HEK293 (cell line): ENCODE data around the gene PRPH.
"Not testable (repeated sequence)": the region's sequence is repeated elsewhere in the genome, so short reads cannot be mapped to it uniquely, and the experiment has no call there.

ENCODE experiments used
- CTCF ChIA-PET: fragments of 350-600 bp; formaldehyde crosslinking; extraction: SDS; loops from one replicate; lab custom pipeline; 2021; ENCODE audit warnings: antibody characterized with exemption; lab: Yijun Ruan, JAX
- POLR2A ChIA-PET: fragments of 300-600 bp; formaldehyde crosslinking; extraction: SDS; loops from one replicate; lab custom pipeline; 2020; ENCODE audit warnings: antibody characterized with exemption, inconsistent platforms; lab: Yijun Ruan, JAX
- H3K27ac ChIP-seq: fragments of 200-500 bp; sonication (Bioruptor generic); 2 replicates; pipeline ENCODE4 v1.5.1; 2014; ENCODE audit warnings: low read depth, low read length, control low read depth, inconsistent platforms; ENCODE audit errors: extremely low read depth
- H3K36me3 ChIP-seq, 2 experiments: fragments of 200-500 bp in 1 of 2; sonication (Bioruptor generic) in 1 of 2; 1 replicate in 1 of 2; 2 replicates in 1 of 2; pipeline ENCODE4 v1.5.1; 2014 to 2017; ENCODE audit warnings: inconsistent platforms in 2 of 2, low read length in 2 of 2; ENCODE audit not compliant: control insufficient read depth in 2 of 2, insufficient read depth in 1 of 2
- H3K4me1 ChIP-seq: fragments of 200-500 bp; sonication (Bioruptor generic); 2 replicates; pipeline ENCODE4 v1.5.1; 2014; ENCODE audit warnings: mild to moderate bottlenecking, low read length, inconsistent platforms; ENCODE audit not compliant: control insufficient read depth, insufficient read depth
- H3K4me3 ChIP-seq: 2 replicates; pipeline ENCODE4 v1.5.1; 2011; ENCODE audit warnings: low read depth, mild to moderate bottlenecking, control low read depth, low read length, moderate library complexity
- H3K9me3 ChIP-seq: fragments of 200-500 bp; sonication (Bioruptor generic); 2 replicates; pipeline ENCODE4 v1.5.1; 2014; ENCODE audit warnings: low read depth, low read length, inconsistent platforms; ENCODE audit not compliant: control insufficient read depth, insufficient read depth
- GFI1B ChIP-seq: fragments of 450-650 bp; formaldehyde crosslinking; IDR thresholded peaks from 2 replicates; pipeline ENCODE4 v1.5.1; 2016; ENCODE audit warnings: missing biosample characterization, missing genetic modification characterization
- PRDM1 ChIP-seq: fragments of 450-650 bp; formaldehyde crosslinking; IDR thresholded peaks from 2 replicates; pipeline ENCODE4; 2016; ENCODE audit warnings: missing biosample characterization, missing genetic modification characterization
- ZBTB8A ChIP-seq: fragments of 450-650 bp; formaldehyde crosslinking; IDR thresholded peaks from 2 replicates; pipeline ENCODE4 v1.5.1; 2016; ENCODE audit warnings: missing biosample characterization, missing genetic modification characterization
- ZNF292 ChIP-seq: fragments of 450-650 bp; formaldehyde crosslinking; IDR thresholded peaks from 2 replicates; pipeline ENCODE4 v1.5.1; 2016; ENCODE audit warnings: low read depth, missing biosample characterization, missing genetic modification characterization, borderline replicate concordance
- ZNF366 ChIP-seq: fragments of 450-650 bp; formaldehyde crosslinking; conservative IDR thresholded peaks from 2 replicates; pipeline ENCODE4 v1.5.1; 2016; ENCODE audit warnings: missing biosample characterization, missing genetic modification characterization
- ZNF433 ChIP-seq: fragments of 450-650 bp; formaldehyde crosslinking; IDR thresholded peaks from 2 replicates; pipeline ENCODE4 v1.5.1; 2016; ENCODE audit warnings: missing biosample characterization, missing genetic modification characterization, low read depth
- ZNF558 ChIP-seq: fragments of 450-650 bp; formaldehyde crosslinking; IDR thresholded peaks from 2 replicates; pipeline ENCODE4 v1.5.1; 2016; ENCODE audit warnings: missing biosample characterization, missing genetic modification characterization
- ZNF596 ChIP-seq: fragments of 450-650 bp; IDR thresholded peaks from 2 replicates; pipeline ENCODE4 v1.5.0; 2018; ENCODE audit warnings: missing biosample characterization, mild to moderate bottlenecking, missing genetic modification characterization, moderate library complexity
- ZNF664 ChIP-seq: fragments of 450-650 bp; formaldehyde crosslinking; IDR thresholded peaks from 2 replicates; pipeline ENCODE4 v1.5.1; 2016; ENCODE audit warnings: missing biosample characterization, missing genetic modification characterization
- ZNF791 ChIP-seq: fragments of 450-650 bp; formaldehyde crosslinking; IDR thresholded peaks from 2 replicates; pipeline ENCODE4 v1.5.1; 2016; ENCODE audit warnings: missing biosample characterization, missing genetic modification characterization
- ZXDB ChIP-seq: fragments of 450-650 bp; formaldehyde crosslinking; IDR thresholded peaks from 2 replicates; pipeline ENCODE4 v1.5.1; 2016; ENCODE audit warnings: missing biosample characterization, missing genetic modification characterization
- TF ChIP-seq, protein P1 (sequence below): fragments of 450-650 bp; formaldehyde crosslinking; IDR thresholded peaks from 2 replicates; pipeline ENCODE4 v1.5.1; 2016; ENCODE audit warnings: missing biosample characterization, missing genetic modification characterization
- TF ChIP-seq, protein P2 (sequence below): fragments of 450-650 bp; formaldehyde crosslinking; conservative IDR thresholded peaks from 2 replicates; pipeline ENCODE4 v1.5.1; 2016; ENCODE audit warnings: low read depth, missing biosample characterization, missing genetic modification characterization
- TF ChIP-seq, protein P3 (sequence below): fragments of 450-650 bp; formaldehyde crosslinking; IDR thresholded peaks from 2 replicates; pipeline ENCODE4 v1.5.1; 2016; ENCODE audit warnings: missing biosample characterization, missing genetic modification characterization

Gene PRPH

DNA sequence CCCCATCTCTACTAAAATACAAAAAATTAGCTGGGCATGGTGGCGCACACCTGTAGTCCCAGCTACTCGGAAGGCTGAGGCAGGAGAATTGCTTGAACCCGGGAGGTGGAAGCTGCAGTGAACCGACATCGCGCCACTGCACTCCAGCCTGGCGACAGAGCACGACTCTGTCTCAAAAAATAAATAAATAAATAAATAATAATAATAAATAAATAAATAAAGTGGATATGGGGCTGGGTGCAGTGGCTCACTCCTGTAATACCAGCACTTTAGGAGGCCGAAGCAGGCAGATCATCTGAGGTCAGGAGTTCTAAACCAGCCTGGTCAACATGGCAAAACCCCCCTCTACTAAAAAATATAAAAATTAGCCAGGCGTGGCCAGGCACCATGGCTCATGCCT lies 22.2 kb downstream of the PRPH start (continued):
- TF ChIP-seq, protein P1, sequence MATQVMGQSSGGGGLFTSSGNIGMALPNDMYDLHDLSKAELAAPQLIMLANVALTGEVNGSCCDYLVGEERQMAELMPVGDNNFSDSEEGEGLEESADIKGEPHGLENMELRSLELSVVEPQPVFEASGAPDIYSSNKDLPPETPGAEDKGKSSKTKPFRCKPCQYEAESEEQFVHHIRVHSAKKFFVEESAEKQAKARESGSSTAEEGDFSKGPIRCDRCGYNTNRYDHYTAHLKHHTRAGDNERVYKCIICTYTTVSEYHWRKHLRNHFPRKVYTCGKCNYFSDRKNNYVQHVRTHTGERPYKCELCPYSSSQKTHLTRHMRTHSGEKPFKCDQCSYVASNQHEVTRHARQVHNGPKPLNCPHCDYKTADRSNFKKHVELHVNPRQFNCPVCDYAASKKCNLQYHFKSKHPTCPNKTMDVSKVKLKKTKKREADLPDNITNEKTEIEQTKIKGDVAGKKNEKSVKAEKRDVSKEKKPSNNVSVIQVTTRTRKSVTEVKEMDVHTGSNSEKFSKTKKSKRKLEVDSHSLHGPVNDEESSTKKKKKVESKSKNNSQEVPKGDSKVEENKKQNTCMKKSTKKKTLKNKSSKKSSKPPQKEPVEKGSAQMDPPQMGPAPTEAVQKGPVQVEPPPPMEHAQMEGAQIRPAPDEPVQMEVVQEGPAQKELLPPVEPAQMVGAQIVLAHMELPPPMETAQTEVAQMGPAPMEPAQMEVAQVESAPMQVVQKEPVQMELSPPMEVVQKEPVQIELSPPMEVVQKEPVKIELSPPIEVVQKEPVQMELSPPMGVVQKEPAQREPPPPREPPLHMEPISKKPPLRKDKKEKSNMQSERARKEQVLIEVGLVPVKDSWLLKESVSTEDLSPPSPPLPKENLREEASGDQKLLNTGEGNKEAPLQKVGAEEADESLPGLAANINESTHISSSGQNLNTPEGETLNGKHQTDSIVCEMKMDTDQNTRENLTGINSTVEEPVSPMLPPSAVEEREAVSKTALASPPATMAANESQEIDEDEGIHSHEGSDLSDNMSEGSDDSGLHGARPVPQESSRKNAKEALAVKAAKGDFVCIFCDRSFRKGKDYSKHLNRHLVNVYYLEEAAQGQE (tag by site-specific recombination) = peak; percentile 68; the same call in 1 of the 2 replicates
- TF ChIP-seq ZBTB8A (tag by site-specific recombination) (peak; percentile 69), ZNF433 (tag by site-specific recombination) (peak; percentile 77), ZNF791 (tag by site-specific recombination) (peak; percentile 25; the same call in 1 of the 2 replicates), GFI1B (tag by site-specific recombination) (0 out of 2 replicates have a peak, but pooled peaks have one; percentile 47), ZNF558 (tag by site-specific recombination) (peak; percentile 70; the same call in 1 of the 2 replicates), ZNF664 (tag by site-specific recombination) (peak; percentile 61; the same call in 1 of the 2 replicates), ZXDB (tag by site-specific recombination) (0 out of 2 replicates have a peak, but pooled peaks have one; percentile 21), ZNF292 (tag by site-specific recombination) (0 out of 2 replicates have a peak, but pooled peaks have one; percentile 33)
- TF ChIP-seq, protein P2, sequence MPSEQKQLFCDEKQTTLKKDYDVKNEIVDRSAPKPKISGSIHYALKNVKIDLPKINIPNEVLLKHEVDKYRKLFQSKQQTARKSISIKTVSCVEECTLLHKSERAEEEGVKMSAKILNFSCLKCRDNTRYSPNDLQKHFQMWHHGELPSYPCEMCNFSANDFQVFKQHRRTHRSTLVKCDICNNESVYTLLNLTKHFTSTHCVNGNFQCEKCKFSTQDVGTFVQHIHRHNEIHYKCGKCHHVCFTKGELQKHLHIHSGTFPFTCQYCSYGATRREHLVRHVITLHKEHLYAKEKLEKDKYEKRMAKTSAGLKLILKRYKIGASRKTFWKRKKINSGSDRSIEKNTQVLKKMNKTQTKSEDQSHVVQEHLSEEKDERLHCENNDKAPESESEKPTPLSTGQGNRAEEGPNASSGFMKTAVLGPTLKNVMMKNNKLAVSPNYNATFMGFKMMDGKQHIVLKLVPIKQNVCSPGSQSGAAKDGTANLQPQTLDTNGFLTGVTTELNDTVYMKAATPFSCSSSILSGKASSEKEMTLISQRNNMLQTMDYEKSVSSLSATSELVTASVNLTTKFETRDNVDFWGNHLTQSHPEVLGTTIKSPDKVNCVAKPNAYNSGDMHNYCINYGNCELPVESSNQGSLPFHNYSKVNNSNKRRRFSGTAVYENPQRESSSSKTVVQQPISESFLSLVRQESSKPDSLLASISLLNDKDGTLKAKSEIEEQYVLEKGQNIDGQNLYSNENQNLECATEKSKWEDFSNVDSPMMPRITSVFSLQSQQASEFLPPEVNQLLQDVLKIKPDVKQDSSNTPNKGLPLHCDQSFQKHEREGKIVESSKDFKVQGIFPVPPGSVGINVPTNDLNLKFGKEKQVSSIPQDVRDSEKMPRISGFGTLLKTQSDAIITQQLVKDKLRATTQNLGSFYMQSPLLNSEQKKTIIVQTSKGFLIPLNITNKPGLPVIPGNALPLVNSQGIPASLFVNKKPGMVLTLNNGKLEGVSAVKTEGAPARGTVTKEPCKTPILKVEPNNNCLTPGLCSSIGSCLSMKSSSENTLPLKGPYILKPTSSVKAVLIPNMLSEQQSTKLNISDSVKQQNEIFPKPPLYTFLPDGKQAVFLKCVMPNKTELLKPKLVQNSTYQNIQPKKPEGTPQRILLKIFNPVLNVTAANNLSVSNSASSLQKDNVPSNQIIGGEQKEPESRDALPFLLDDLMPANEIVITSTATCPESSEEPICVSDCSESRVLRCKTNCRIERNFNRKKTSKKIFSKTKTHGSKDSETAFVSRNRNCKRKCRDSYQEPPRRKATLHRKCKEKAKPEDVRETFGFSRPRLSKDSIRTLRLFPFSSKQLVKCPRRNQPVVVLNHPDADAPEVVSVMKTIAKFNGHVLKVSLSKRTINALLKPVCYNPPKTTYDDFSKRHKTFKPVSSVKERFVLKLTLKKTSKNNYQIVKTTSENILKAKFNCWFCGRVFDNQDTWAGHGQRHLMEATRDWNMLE (tag by site-specific recombination) = peak; percentile 90

DNA sequence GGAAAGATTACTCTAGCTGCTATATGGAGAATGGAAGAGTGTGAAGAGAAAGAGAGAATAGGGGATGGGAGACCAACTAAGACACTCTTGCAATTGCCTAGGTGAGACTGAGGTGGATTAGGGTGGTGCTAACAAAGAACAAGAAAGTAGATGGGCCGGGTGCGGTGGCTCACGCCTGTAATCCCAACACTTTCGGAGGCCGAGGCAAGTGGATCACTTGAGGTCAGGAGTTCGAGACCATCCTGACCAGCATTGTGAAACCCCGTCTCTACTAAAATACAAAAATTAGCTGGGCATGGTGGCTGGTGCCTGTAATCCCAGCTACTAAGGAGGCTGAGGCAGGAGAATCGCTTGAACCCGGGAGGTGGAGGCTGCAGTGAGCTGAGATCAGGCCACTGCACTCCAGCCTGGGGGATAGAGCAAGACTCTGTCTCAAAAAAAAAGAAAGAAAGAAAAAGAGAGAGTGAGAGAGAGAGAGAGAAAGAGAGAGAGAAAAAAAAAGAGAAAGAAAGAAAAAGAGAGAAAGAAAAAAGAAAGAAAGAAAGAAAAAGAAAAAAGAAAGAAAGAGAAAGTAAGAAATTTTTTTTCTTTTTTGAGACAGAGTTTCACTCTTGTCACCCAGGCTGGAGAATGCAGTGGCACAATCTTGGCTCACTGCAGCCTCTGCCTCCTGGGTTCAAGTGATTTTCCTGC lies 25.6 kb downstream of the PRPH start:
- ChIA-PET POLR2A (interaction anchor here (0.6 kb wide), 1 partner anchor 56 kb away, joined by 4 read pairs; no protein-coding TSS in a partner anchor), CTCF (interaction anchor here (0.6 to 4.4 kb wide), 4 partner anchors 21 to 32 kb away, joined by 3 to 43 read pairs (median 18); partner anchors contain the start of gene PRPH)
- H3K9me3 ChIP-seq, H3K4me1 ChIP-seq, H3K4me3 ChIP-seq, H3K27ac ChIP-seq: not testable (repeated sequence)
- peaks cover 14 to 16% of the 10 kb centered on the region in 2 experiments; a peak in 2 of 3 replicates for H3K36me3 ChIP-seq
- TF ChIP-seq ZNF366 (tag by site-specific recombination) (peak; percentile 90), ZNF596 (peak; percentile 89), PRDM1 (peak; percentile 99)
- TF ChIP-seq, protein P3, sequence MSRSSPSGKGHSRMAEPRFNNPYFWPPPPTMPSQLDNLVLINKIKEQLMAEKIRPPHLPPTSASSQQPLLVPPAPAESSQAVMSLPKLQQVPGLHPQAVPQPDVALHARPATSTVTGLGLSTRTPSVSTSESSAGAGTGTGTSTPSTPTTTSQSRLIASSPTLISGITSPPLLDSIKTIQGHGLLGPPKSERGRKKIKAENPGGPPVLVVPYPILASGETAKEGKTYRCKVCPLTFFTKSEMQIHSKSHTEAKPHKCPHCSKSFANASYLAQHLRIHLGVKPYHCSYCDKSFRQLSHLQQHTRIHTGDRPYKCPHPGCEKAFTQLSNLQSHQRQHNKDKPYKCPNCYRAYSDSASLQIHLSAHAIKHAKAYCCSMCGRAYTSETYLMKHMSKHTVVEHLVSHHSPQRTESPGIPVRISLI (tag by site-specific recombination) = 0 out of 2 replicates have a peak, but pooled peaks have one; percentile 36
